ENCODE results near the gene LRRC75B. TPM values are rescaled to one million over a fixed set of nuclear protein-coding genes. Genes with fewer than 3 reads are reported as not detected.

LRRC75B gene
- total and polyA plus RNA-seq, 2 of the 8 experiments (the other 6 are each of a cell fraction or from before 2014, with no cell fraction given), result 12.2 to 26.6 TPM

DNA sequence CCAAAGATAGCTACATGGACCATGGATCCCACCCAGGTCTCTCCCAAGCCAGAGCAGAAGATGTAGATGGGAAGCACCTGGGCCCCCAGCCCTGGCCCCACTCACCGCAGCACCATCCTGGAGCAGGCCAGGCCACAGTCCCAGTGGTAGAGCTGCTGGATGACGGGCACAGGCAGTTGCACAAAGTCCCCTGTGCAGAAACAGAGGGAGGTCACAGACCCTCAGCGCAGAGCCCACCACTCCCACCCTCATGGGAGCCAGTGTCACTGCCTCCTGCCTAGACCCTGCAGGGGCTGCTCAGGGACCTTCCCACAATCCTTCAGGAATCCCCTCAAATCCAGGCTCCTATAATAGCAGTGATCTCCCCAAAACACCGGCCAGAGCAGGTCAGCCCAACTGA is 44.1 kb downstream of the LRRC75B start:
- Histone ChIP-seq H2BK20ac (ENCODE audit: low read length) (no peak overlapping the region), H3K23ac (ENCODE audit: insufficient read length) (no peak overlapping the region), H3K36me3 (ENCODE audit: control insufficient read depth in 2 of 4, insufficient read depth in 4 of 4, low read length in 3 of 4) (peaks cover 17 to 25% (median 19%) of the 10 kb centered on the region in 4 experiments; a peak in 7 of 8 replicates), H2BK12ac (ENCODE audit: low read depth, low read length) (no peak overlapping the region), H3K79me1 (ENCODE audit: low read depth, low read length) (peaks cover 12% of the 10 kb centered on the region), H3K27ac (ENCODE audit: low read depth, low read length) (no peak overlapping the region), H2BK5ac (ENCODE audit: low read depth, low read length) (no peak overlapping the region), H3K56ac (replicated peaks; ENCODE audit: insufficient read length, low read depth, low read length) (no peak overlapping the region), H2AFZ (ENCODE audit: low read length) (no peak overlapping the region), H3K14ac (ENCODE audit: insufficient read length) (no peak overlapping the region), H3K23me2 (ENCODE audit: low read depth, low read length) (no peaks in the 10 kb centered on the region), H3K4ac (replicated peaks; ENCODE audit: insufficient read length, low read depth, low read length) (no peak overlapping the region), H3K9me3 (ENCODE audit: insufficient read depth in 2 of 2, low read depth in 1 of 2, low read length in 1 of 2) (no peaks in the 10 kb centered on the region), H3K27me3 (replicated peaks in 1 of 4; ENCODE audit: control insufficient read depth in 3 of 4, extremely low read depth in 1 of 4, insufficient read depth in 3 of 4, low read length in 3 of 4) (no peaks in the 10 kb centered on the region), H3K79me2 (ENCODE audit: control insufficient read depth in 1 of 2, insufficient read depth in 2 of 2, low read length in 2 of 2) (peaks cover 3 to 40% of the 10 kb centered on the region in 2 experiments), H3K4me2 (ENCODE audit: insufficient read depth in 1 of 2, low read depth in 2 of 2, low read length in 2 of 2) (no peak overlapping the region), H4K20me1 (replicated peaks in 1 of 2; ENCODE audit: control insufficient read depth in 1 of 2, insufficient read depth in 2 of 2, low read length in 2 of 2) (peaks cover 5 to 20% of the 10 kb centered on the region in 2 experiments), H4K5ac (ENCODE audit: insufficient read length, low read depth, low read length) (no peak overlapping the region), H4K91ac (replicated peaks; ENCODE audit: insufficient read length, low read length) (no peak overlapping the region), H3K4me1 (replicated peaks in 1 of 4; ENCODE audit: control insufficient read depth in 3 of 4, insufficient read depth in 4 of 4, low read length in 3 of 4) (peaks cover 0 to 5% (median 1%) of the 10 kb centered on the region in 4 experiments; a peak in 5 of 7 replicates), H2BK15ac (ENCODE audit: low read length) (no peak overlapping the region), H3K4me3 (ENCODE audit: extremely low read depth in 1 of 4, insufficient read depth in 2 of 4, low read depth in 3 of 4, low read length in 4 of 4) (no peak overlapping the region), H2BK120ac (replicated peaks; ENCODE audit: low read depth, low read length) (no peak overlapping the region), H4K8ac (ENCODE audit: extremely low read depth, insufficient read depth, low read length) (peak overlapping the region; percentile 72; the same call in 1 of the 2 replicates), H3K18ac (ENCODE audit: extremely low read depth, low read length) (no peak overlapping the region), H2AK5ac (ENCODE audit: low read depth, low read length) (no peak overlapping the region), H3K9ac (replicated peaks in 1 of 4; ENCODE audit: extremely low read depth in 1 of 4, low read depth in 3 of 4, low read length in 3 of 4) (no peak overlapping the region)
- DNase-seq (ENCODE audit: low read depth in 1 of 2, low spot score in 2 of 2), result no peak
- 92% methylated on average over 4 of the region's 4 CpGs; no CpG with 5 or more reads in 1 of the 2 experiments for WGBS, 2 experiments (ENCODE audit: extremely low coverage in 1 of 2, insufficient coverage in 1 of 2, insufficient read length in 1 of 2, insufficient replicate concordance in 2 of 2, low coverage in 1 of 2, low lambda C conversion rate in 2 of 2, missing lambda C conversion rate in 1 of 2)
- TF ChIP-seq BRCA1 (IDR thresholded peaks at IDR 0.05; ENCODE audit: low read depth, low read length) (no peak), KDM5A (IDR thresholded peaks at IDR 0.05; ENCODE audit: low read length) (no peak), GTF2F1 (IDR thresholded peaks at IDR 0.05; ENCODE audit: borderline replicate concordance, low read depth, low read length) (no peak)
- CTCF ChIA-PET (ENCODE audit: partially characterized antibody), result interaction anchor here (1.6 to 2.7 kb wide), 2 partner anchors 22 to 46 kb away, joined by 4 to 8 read pairs; no protein-coding TSS in a partner anchor
- POLR2A ChIA-PET (ENCODE audit: partially characterized antibody), result interaction anchor here (1.4 kb wide), 1 partner anchor 11 kb away, joined by 4 read pairs; no protein-coding TSS in a partner anchor
- FAIRE-seq, result no peak
